GM23338 (cell line): ENCODE results near the gene CREB1. TPM values are rescaled to one million over a fixed set of nuclear protein-coding genes. Genes with fewer than 3 reads are reported as not detected.

Experiments used
- ATAC-seq: fragments of 200-7000 bp; cut with Tn5 transposase; 3 replicates; pipeline ENCODE4 v1.9.1; 2020
- DNase-seq: peaks from one replicate; pipeline ENCODE4 v3.0.0-alpha.2; 2015; ENCODE audit warnings: low spot score
- H2AFZ ChIP-seq: fragments of 200-600 bp; sonication (generic); 2 replicates; pipeline ENCODE4 v1.8.0; 2016; ENCODE audit warnings: antibody characterized with exemption, mild to moderate bottlenecking, moderate library complexity
- H3F3A ChIP-seq: fragments of 200-600 bp; sonication (generic); replicated peaks from 2 replicates; pipeline ENCODE4 v1.8.0; 2017; ENCODE audit warnings: antibody characterized with exemption, mixed run types, low read depth
- H3K27ac ChIP-seq: fragments of 200-600 bp; sonication (generic); 2 replicates; pipeline ENCODE4 v1.6.1; 2016; ENCODE audit warnings: low read depth
- H3K27me3 ChIP-seq: fragments of 200-600 bp; sonication (generic); 2 replicates; pipeline ENCODE4 v1.8.0; 2016; ENCODE audit warnings: mild to moderate bottlenecking, mixed run types, moderate library complexity; ENCODE audit not compliant: insufficient read depth
- H3K36me3 ChIP-seq: fragments of 200-600 bp; sonication (generic); 2 replicates; pipeline ENCODE4 v1.8.0; 2016; ENCODE audit warnings: mild to moderate bottlenecking; ENCODE audit not compliant: insufficient read depth
- H3K4me1 ChIP-seq: fragments of 200-600 bp; sonication (generic); 2 replicates; pipeline ENCODE4 v1.8.0; 2016; ENCODE audit warnings: mild to moderate bottlenecking, moderate library complexity; ENCODE audit not compliant: insufficient read depth
- H3K4me2 ChIP-seq: fragments of 200-600 bp; sonication (generic); 2 replicates; pipeline ENCODE4 v1.7.1; 2017; ENCODE audit warnings: mixed run types
- H3K4me3 ChIP-seq: fragments of 200-600 bp; sonication (generic); 2 replicates; pipeline ENCODE4 v1.6.1; 2016; ENCODE audit warnings: mixed run types
- H3K79me2 ChIP-seq: fragments of 200-600 bp; sonication (generic); replicated peaks from 2 replicates; pipeline ENCODE4 v1.8.0; 2017; ENCODE audit warnings: mild to moderate bottlenecking; ENCODE audit not compliant: insufficient read depth
- H3K9me2 ChIP-seq: fragments of 200-600 bp; sonication (generic); 2 replicates; pipeline ENCODE4 v1.8.0; 2017; ENCODE audit not compliant: insufficient read depth
- H4K20me1 ChIP-seq: fragments of 200-600 bp; sonication (generic); replicated peaks from 2 replicates; pipeline ENCODE4 v1.8.0; 2017; ENCODE audit warnings: mild to moderate bottlenecking; ENCODE audit not compliant: insufficient read depth
- H3K27ac Mint-ChIP-seq: 2 replicates; pipeline ENCODE4 v1.8.0; 2020; ENCODE audit warnings: inconsistent platforms, mild to moderate bottlenecking, moderate library complexity, mixed read lengths
- H3K27me3 Mint-ChIP-seq: 3 replicates; pipeline ENCODE4 v1.8.0; 2022; ENCODE audit warnings: low read depth, mild to moderate bottlenecking, moderate library complexity, mixed read lengths, inconsistent platforms; ENCODE audit not compliant: insufficient read depth, poor library complexity
- H3K36me3 Mint-ChIP-seq: 3 replicates; pipeline ENCODE4 v1.8.0; 2021; ENCODE audit warnings: low read depth, mild to moderate bottlenecking, inconsistent platforms, moderate library complexity, mixed read lengths
- H3K4me1 Mint-ChIP-seq: 3 replicates; pipeline ENCODE4 v1.8.0; 2020; ENCODE audit warnings: mild to moderate bottlenecking, inconsistent platforms, mixed read lengths
- H3K4me3 Mint-ChIP-seq: 3 replicates; pipeline ENCODE4 v1.8.0; 2021; ENCODE audit warnings: moderate library complexity, mild to moderate bottlenecking, inconsistent platforms, mixed read lengths
- H3K9me3 Mint-ChIP-seq: 3 replicates; pipeline ENCODE4 v1.8.0; 2020; ENCODE audit warnings: moderate library complexity, mild to moderate bottlenecking, inconsistent platforms, mixed read lengths
- CREB1 ChIP-seq: fragments of 250-450 bp; sonication (Bioruptor Pico); IDR thresholded peaks from 2 replicates; pipeline ENCODE4 v1.5.0; 2020; ENCODE audit warnings: low read depth, mild to moderate bottlenecking, moderate library complexity
- CTCF ChIP-seq, 2 experiments: fragments of 200-600 bp in 1 of 2; sonication (generic) in 1 of 2; conservative IDR thresholded peaks; 2 replicates each; pipeline versions ENCODE4 v1.5.1 to v1.6.1; 2016 to 2017; ENCODE audit warnings: antibody characterized with exemption in 2 of 2, low read depth in 2 of 2, mild to moderate bottlenecking in 2 of 2, moderate library complexity in 1 of 2
- ETS1 ChIP-seq: IDR thresholded peaks from 2 replicates; pipeline ENCODE4 v1.6.1; 2016; ENCODE audit warnings: antibody characterized with exemption
- EZH2 ChIP-seq: fragments of 200-600 bp; sonication (generic); IDR thresholded peaks from one replicate; pipeline ENCODE4 v1.8.0; 2017; ENCODE audit warnings: antibody characterized with exemption, mild to moderate bottlenecking, low read depth; ENCODE audit not compliant: unreplicated experiment
- JUNB ChIP-seq: IDR thresholded peaks from one replicate; pipeline ENCODE4 v1.6.1; 2016; ENCODE audit warnings: antibody characterized with exemption; ENCODE audit not compliant: unreplicated experiment
- NANOG ChIP-seq: IDR thresholded peaks from 2 replicates; pipeline ENCODE4 v1.6.1; 2016; ENCODE audit warnings: antibody characterized with exemption, borderline replicate concordance
- POLR2AphosphoS5 ChIP-seq: IDR thresholded peaks from 2 replicates; pipeline ENCODE4 v1.6.1; 2016; ENCODE audit warnings: antibody characterized with exemption, low read depth
- REST ChIP-seq: IDR thresholded peaks from one replicate; pipeline ENCODE4 v1.6.1; 2018; ENCODE audit warnings: antibody characterized with exemption; ENCODE audit not compliant: unreplicated experiment
- STAT1 ChIP-seq: IDR thresholded peaks from one replicate; pipeline ENCODE4 v1.6.1; 2016; ENCODE audit warnings: antibody characterized with exemption; ENCODE audit not compliant: unreplicated experiment
- ZNF114 ChIP-seq: fragments of 250-450 bp; sonication (Bioruptor Pico); IDR thresholded peaks from 2 replicates; pipeline ENCODE4 v1.5.0; 2020; ENCODE audit warnings: mild to moderate bottlenecking, moderate library complexity
- ZNF331 ChIP-seq: fragments of 250-450 bp; sonication (Bioruptor Pico); IDR thresholded peaks from 2 replicates; pipeline ENCODE4 v1.5.0; 2020; ENCODE audit warnings: low read depth, mild to moderate bottlenecking, moderate library complexity
- ZNF462 ChIP-seq: fragments of 250-450 bp; sonication (Bioruptor Pico); IDR thresholded peaks from 2 replicates; pipeline ENCODE4 v1.5.0; 2020; ENCODE audit warnings: mild to moderate bottlenecking, moderate library complexity
- polyA plus RNA-seq: library from polyadenylated mRNA; unstranded; fragments of >200 nt; fragmentation: Nextera tagmentation; extraction: Ambion mirVana; gene quantifications from 2 replicates; pipeline ENCODE4 v1.2.1, GENCODE V29; 2016
- total RNA-seq: library from RNA; depleted of rRNA; stranded (reverse); fragments of >200 nt; shearing (Covaris generic); gene quantifications from 2 replicates; pipeline ENCODE4 v1.2.3, GENCODE V29; 2014

Gene CREB1
- total and polyA plus RNA-seq, 2 experiments from 2014 or later: 40.3 to 104 TPM

- Histone ChIP-seq H3K4me2 (no peak overlapping the region), H3K4me1 (peaks cover 7% of the 10 kb centered on the region), H3K4me3 (no peak overlapping the region), H4K20me1 (no peaks in the 10 kb centered on the region), H3F3A (0 out of 2 replicates have a peak, but pooled peaks cover 4% of the 10 kb centered on the region), H2AFZ (peak overlapping the region; percentile 97), H3K36me3 (no peaks in the 10 kb centered on the region), H3K27me3 (no peaks in the 10 kb centered on the region), H3K27ac (no peak overlapping the region), H3K79me2 (no peaks in the 10 kb centered on the region), H3K9me2 (no peaks in the 10 kb centered on the region)
- Mint-ChIP-seq H3K4me1 (peaks cover 10% of the 10 kb centered on the region), H3K36me3 (no peaks in the 10 kb centered on the region), H3K9me3 (no peaks in the 10 kb centered on the region), H3K27ac (no peak overlapping the region), H3K4me3 (no peak overlapping the region), H3K27me3 (peaks cover 2% of the 10 kb centered on the region)
- DNase-seq (no peak), ATAC-seq (peak; percentile 33; the same call in 2 of the 3 replicates)
- no peak for TF ChIP-seq CREB1 (CRISPR knock-in tag)
- no peak for TF ChIP-seq CTCF (conservative IDR thresholded peaks at IDR 0.05; ENCODE audit: low read depth in 2 of 2)
- no peak for TF ChIP-seq EZH2
- TF ChIP-seq ETS1: no peak
- TF ChIP-seq NANOG: no peak
- no peak for TF ChIP-seq ZNF462 (CRISPR knock-in tag)
- no peak for TF ChIP-seq POLR2AphosphoS5
- TF ChIP-seq STAT1: no peak
- no peak for TF ChIP-seq REST
- TF ChIP-seq JUNB: no peak
- no peak for TF ChIP-seq ZNF114
- no peak for TF ChIP-seq ZNF331 (CRISPR knock-in tag)
Observed at GRCh38 chr2:207635468-207636200, 105.9 kb downstream of the CREB1 start.
